Kasumi-1 (cell line): Measurements from ENCODE around the gene VAMP3.
A peak's percentile ranks its signal among the peaks of the same experiment; 100 is the strongest.
"Not testable (repeated sequence)": the region's sequence is repeated elsewhere in the genome, so short reads cannot be mapped to it uniquely, and the experiment has no call there.

Experiments
- DNase-seq, 2 experiments: peaks; one replicate each; lab custom pipeline; 2025; lab: John Stamatoyannopoulos, UW

VAMP3 gene

DNA sequence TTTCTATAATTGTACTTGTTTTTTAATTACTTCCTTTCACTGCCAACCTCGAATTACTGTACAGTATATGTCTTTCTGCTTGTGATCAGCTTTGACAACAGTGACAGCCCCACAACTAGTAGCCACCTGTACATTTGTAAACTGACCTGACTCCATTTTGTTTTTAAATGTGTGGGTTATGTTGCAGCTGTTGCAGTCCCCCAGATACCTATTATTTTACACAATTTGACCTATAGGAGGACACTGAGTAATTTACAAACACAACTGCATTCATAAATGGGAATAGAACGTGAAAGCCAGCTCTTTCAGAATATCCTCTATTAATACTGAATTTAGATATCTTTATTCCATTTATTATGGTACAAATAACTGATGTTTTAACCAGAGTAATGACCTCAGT, 2.5 kb upstream of the VAMP3 start:
- peak in 1 of 2 experiments; percentile 15 for DNase-seq

DNA sequence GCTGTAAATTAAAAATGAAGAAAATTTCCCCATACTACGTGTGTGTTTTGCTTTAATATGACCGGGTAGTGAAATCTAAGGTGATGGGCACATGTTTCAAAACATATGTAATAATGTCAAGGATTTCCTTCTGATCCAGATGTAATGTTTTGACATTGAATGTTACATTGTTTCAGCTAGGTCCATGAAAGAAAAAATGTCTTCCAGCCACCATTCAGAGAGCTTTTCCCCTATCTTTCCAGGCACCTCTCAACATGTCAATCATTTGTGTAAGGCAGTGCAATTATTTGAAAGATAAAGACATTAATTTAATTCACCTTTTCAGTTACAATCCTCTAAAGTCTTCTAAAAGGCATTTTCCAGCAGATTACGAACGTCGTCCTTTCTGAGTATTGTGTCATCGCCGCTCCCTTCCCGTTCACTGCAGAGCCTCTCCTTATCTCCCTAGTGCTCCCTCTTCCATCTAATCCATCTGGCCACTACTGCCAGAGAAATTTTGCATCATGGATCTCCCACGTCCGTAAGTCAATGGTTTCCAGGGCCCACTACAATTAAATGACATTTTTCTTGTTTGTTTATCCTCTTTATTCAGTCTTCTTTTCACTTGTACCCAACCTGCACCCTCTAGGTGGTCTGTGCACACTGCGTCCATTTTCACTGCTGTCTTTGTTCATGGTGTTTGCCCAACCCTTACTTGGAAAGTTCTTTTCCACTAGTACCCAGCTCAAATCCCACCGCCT, 1.3 kb upstream of the VAMP3 start:
- DNase-seq, result no peak

DNA sequence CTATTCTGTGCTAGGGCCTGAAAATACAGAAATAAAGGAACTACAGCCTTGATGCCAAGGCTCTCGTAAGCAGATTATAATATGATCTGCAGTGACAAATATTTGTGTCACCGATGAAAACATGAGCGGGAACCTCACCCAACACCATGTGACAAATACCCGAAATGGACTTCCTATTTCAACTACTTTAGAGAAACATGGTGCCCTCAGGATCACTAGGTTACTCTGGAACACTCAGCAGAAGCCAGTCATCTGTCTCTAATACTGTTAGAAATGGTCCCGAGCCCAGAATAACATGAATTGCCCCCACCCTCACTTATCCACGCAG, 463 bp upstream of the VAMP3 start:
- DNase-seq, result peak in 1 of 2 experiments; percentile 48

DNA sequence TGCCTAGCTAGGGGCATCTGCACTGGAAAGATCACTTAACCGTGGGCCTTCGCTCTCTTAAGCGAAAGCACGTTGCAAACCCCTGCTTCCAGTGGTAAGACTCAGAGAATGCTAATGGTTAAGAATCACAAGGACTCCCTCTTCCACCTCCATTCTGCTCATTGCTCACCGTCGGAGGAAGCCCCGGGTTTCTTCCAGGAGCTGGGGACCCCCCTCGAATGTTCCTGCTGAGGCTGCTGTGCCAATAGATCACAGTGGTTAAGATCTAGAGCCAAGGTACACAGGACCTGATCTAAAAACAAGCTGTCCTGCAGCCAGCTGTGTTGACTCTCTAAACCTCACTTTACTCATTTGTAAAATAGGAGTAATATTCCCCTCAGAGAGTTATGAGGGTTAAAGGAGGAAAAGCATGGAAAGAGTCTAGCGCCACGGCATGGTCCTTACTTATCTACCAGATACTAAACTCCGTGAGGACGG, 765 bp downstream of the VAMP3 start:
- peak; percentile 14 to 24 for DNase-seq

DNA sequence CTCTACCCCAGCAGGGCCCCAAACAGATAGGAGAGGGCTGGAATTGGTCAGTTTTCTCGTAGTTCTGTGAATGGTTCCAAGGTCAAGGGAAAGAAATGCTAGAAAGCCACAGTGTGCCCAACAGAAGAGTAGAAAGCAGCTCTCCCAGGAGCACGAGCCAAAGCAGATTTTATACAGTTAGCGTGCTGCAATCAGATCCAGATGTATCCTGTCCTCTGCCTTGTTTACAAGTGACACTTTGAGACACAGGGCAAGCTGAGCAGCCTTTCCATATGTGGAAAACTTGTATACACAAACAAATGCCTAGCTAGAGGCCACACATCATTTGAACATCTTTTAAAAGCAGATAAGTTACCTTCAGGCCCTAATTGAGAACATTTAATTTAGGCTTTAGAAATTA, 6.5 kb downstream of the VAMP3 start:
- no peak for DNase-seq

DNA sequence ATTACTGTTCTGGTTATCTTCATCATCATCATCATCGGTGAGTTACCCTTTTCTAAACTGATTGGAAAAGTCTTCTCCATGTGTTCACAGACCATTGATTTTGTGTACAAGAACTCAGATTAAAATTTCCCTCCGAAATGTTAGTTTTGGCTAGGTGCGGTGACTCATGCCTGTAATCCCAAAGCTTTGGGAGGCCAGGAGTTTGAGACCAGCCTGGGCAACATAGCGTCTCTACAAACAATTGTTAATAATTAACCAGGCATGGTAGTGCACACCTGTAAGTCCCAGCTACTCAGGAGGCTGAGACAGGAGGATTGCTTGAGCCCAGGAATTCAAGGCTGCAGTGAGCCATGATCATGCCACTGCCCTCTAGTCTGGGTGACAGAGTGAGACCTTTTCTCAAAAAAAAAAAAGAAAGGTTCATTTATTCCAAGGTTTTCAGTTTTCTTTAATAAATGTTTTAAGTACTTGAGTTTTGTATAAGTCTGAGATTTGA, 7.1 kb downstream of the VAMP3 start:
- no peak for DNase-seq

DNA sequence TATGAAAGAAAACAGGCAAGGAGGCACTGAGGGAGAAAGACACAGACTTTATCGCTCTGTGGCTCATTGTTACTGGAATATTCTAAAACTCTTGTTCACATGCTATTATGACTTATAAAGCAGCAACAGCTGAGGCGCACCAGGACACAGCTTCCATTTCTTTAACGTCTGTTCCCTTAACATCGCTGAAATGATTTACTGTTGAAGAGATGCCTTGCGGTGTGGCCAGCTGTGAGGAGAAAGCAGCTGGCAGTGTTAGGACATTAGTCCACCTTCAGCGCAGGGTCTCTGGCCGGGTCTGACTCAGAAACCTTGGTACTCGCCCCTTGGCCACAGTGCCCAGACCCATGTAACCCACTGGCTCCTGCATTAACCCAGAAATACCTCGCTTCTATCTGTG, 9.9 kb downstream of the VAMP3 start:
- no peak for DNase-seq

DNA sequence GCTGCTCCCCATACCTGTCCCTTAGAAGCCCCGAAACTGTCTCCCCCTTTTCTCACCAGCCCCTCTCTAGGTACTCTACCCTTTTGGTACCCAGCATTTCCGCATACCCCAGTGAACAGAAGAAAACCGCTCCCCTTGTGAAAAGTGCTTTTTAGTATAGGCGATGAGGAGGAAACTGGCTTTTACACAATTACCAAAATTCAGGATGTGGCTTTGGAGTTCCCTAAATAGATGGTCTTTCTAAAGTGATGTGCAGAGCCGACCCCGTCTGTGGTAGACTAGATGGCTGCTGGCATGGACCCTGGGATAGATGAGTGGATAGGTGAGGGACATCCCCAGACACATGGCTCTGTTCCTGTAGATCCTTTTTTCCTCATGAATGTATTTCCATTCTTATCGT, 10.4 kb downstream of the VAMP3 start:
- DNase-seq, result peak; percentile 64 to 69

DNA sequence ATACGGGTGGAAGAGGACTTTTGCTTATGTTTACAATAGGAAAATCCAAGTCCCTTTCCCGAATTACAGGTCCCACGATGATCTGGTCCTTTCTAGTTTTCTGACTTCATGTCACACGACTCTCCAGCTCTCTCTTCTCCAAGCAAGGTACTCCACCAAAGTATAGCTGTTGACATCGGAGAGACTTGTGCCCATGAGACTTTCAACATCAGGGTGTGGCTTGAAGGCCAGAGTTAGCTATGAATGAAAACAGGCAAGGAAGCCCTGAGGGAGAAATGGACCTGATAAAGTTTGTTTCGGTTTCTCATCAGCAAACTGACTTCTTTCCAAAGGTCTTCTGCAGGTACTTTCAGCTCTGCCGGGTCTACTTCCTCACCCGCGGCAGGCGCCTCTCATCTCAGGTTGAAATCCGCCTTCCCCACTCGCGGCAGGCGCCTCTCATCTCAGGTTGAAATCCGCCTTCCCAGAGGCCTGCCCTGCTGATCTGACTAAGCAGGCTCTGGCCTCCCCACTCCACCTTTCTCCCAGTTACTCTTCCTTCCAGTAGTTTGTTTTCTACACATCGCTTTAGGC, 10.9 kb downstream of the VAMP3 start:
- DNase-seq, result peak in 1 of 2 experiments; percentile 33

DNA sequence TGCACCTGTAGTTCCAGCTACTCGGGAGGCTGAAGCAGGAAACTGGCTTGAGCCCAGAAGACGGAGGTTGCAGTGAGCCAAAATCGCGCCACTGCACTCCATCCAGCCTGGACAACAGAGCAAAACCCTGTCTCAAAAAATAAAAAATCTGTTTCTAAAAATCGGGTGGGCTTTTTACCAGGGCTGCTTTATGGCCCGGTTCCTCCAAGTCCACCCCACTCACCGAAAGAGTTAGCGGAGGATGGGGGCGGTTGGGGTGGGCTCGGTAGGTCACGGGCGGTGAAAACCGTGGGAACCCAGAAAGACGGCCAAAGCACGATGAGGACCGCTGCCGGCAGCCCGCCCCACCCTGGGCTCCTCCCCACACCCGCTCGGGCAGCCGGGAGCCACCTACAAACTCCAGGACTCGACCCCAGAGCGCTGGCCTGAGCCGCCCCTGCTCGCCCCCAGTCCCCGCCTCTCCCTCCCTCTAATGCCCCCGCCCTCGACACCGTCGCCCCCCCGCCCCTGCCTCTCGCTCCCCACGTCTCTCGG, 12.1 kb downstream of the VAMP3 start:
- peak; percentile 54 to 59 for DNase-seq

DNA sequence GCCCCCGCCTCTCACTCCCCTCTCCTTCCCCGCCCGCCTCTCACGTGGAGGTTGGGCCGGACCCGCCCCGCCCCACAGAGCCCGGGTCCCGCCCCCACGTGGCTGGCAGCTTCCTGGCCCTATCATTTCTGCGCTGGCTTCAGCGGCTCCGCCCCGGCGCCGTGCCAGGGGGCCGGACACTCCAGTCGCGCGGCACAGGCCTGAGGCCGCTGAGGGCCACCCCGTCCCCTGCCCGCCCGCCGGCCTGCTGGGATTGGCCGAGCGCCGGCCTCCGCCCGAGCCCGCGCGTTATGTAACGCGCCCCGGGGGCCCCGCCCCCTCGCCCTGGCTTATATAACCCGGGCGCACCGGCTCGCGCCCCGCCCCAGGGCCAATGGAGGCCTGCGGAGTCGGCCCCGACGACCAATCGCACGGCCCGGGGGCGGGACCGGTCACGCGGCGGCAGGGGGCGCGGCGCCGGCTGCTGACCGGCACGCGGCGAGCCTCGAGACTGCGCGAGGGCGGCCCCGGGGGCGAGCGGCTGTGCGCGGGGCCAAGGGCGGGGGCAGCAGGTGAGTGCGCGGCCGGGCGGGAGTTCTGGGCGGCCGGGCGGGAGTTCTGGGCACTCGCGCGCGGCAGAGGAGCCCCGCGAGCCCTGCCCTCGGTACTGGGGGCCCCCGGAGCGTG, 12.9 kb downstream of the VAMP3 start, which contains the start of gene PER3:
Gene PER3, plus strand, starts transcription at position 466 of the 666 bp plus-strand sequence. CDS start 587 bp downstream, outside the sequence.
- peak; percentile 84 to 89 for DNase-seq

DNA sequence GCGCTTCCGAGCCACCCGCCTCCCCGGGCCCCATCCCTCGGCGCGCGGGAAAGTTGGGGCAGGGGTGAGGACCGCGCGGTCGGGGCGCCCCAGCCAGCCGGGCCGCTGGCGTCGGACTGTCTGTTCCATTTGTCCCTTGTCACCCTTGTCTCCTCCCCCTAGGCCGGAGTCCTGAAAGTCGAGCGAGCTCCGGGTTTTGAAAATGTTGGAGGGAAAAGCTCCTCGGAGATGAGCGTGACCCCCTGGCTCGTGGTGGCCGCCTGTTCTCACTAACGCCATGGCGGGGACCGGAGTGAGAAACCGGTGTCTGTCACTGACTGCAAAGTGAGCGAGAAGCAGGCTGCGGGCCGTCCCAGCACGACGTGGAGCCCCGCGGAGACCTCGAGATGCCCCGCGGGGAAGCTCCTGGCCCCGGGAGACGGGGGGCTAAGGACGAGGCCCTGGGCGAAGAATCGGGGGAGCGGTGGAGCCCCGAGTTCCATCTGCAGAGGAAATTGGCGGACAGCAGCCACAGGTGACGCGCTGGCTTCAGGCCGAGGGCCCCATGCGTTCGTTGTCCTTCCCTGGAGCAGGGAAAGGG, 13.5 kb downstream of the VAMP3 start:
- DNase-seq, result no peak

DNA sequence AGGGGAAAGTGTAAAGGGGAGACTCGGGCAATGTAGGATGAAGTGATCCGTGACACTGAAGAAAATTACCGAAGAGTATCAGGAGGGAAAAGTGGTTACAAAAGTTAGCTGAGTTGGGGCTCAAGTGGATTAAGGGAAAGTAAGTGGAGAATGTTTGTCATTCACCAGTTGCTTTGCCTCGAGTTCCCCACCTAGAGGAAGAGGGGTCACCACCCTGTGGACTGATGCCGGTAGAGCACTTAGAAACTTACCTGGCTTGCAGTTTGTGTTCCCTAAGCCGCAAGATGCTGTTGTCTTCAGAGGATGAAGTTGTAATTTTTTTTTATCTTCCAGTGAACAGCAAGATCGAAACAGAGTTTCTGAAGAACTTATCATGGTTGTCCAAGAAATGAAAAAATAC, 14.0 kb downstream of the VAMP3 start:
- no peak for DNase-seq

DNA sequence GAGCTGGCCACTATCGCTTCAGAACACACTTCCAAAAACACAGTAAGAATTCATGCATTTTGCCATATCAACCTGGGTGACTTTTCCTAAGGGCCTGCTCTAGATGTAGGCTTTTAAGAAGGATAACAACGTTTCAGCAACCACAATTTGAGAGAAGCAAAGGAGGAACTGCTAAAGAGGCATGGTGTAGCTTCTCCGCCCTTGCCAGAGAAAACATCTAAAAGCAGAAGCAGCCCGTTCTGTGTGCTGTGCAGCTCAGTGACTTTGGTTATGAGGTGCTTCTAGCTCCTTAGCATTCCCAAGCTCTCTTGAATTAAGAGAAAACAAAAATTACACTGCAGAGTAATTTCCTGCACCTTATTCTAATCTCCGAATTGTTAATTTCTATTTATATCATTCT, 15.7 kb downstream of the VAMP3 start:
- peak; percentile 63 to 78 for DNase-seq

DNA sequence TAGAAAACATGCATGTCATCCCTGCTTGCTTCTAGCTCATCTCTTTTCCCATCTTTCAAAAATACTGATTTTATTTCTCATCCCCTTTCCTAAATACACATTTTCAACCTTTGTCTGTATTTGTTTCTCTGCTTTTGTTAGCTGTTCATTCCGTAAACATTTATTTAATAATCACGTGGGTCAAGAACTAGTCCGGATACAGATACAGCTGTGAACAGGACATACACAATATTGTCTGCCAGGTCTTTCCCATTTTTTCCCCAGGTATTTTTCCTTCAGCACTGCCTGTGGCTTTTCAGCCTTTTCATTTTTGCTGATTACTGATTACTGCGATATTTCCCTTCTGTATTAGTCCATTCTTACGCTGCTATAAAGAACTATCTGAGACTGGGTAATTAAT, 18.7 kb downstream of the VAMP3 start:
- no peak for DNase-seq

DNA sequence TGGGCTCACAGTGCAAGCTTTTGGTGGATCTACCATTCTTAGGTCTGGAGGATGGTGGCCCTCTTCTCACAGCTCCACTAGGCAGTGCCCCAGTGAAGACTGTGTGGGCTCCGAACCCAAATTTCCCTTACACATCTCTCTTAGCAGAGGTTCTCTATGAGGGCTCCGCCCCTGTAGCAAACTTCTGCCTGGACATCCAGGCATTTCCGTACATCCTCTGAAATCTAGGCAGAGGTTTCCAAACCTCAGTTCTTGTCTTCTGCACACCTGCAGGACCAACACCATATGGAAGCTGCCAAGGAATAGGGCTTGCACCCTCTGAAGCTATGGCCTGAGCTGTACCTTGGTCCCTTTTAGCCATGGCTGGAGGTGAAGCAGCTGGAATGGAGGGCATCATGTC, 19.9 kb downstream of the VAMP3 start:
- not testable (repeated sequence) for DNase-seq

DNA sequence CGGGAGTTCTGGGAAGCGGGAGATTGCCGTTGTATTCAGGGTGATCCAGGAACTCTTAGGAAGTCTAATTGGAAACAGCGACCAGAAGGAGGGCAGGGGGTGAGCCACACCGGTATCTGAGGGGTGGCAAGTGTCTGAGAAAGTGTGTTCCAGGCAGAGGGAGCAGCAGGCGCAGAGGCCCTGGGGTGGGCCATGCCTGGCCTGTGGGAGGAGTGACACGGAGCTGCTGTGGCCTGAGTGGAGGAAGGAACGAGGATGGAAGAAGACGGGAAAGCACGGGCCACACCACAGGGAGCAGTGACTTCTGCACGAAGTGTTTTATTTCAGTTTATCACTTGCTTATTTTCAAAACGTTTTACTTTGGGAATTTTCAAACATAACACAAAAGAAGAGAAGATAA, 24.3 kb downstream of the VAMP3 start:
- no peak for DNase-seq

DNA sequence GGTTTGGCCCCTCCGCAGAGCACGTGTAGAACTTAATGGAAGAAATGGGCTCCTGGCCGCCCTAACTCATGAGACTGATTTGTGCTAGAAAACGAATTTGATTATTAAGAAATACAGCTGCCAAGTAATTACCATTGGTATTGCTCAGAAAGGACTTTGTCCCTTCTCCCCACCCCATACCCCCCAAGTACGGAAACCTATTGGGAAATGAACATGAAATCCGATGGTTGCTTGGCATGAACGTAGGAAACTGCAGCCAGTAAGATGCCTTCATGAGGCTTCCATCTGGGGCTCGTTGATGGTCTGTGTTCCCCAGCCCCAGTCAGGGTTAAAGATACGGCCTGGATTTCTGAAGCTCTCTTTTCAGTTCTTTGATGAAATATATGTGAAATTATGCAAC, 34.4 kb downstream of the VAMP3 start:
- DNase-seq, result no peak

DNA sequence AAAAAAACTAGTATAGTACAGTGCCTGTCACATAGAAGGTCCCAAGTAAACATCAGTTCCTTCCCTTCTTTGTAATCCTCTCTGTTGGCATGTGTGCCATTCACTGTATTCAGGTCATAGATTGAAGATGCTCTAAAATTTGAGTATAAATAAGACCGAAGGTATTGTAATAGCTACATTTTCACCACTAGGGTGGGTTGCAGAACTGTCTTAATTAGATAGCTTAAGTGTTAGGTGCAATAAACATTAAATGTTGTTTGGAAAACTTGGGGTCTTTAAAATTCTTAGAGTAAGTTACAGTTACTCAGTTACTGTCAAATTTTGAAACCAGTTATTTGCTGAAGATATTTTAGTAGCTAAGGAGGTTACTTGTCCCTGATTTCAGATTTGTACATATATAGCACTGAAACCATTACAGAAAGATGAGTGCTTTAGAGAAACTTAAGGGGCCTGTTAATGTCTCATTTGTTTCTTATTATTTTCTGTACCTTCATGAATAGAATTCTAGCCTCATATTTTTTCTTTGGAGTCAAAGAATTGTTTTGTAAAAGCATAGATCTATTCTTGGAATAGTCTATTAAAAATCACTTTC, 37.3 kb downstream of the VAMP3 start:
- peak; percentile 57 to 70 for DNase-seq

DNA sequence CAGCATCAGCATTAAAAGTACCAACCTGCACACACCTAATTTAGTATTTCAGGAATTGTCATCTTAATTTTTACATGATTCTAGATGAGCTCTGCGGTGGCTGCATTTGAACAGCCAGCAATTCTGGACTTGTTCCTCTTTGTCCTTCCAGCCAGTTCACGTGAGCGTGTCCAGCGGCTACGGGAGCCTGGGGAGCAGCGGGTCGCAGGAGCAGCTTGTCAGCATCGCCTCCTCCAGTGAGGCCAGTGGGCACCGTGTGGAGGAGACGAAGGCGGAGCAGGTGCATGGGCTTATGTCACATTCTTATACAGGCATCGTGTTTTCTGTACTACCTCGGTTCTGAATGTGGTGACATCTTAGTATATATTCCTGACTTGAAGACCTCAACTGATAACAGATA, 38.6 kb downstream of the VAMP3 start:
- DNase-seq, result no peak

DNA sequence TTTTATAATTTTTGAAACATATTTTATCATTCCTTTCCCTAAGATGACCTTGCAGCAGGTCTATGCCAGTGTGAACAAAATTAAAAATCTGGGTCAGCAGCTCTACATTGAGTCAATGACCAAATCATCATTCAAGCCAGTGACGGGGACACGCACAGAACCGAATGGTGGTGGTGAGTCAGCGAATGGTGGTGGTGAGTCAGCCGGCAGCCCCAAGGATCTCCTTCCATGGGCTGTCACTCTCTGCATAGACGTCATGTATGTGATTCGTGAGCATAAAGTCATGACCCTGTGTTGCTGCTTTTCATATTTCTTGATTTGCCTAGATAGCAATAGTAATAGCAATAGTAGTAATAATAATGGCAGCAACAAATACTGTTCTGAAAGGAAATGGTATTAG, 39.3 kb downstream of the VAMP3 start:
- DNase-seq, result no peak

DNA sequence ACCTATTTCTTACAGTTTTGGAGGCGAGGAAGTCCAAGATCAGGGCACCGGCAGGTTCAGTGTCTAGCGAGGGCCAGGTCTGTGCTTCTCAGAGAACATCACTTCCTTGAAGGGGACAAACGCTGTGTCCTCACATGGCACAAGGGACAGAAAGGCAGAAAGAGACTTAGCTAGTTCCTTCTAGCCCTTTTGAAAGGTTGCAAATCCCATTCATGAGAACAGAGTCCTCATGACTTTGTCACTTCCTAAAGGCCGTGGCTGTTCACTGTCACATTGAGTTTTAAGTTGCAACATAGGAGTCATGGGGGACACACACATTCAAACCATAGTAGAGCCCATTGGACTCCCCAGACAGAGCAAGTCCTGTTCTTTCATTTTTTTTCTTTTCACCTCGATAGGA, 40.4 kb downstream of the VAMP3 start:
- DNase-seq, result no peak
